GM12801 (cell line): ENCODE data around the gene METTL25.

Experiments
- CTCF ChIP-seq: IDR thresholded peaks from one replicate; pipeline ENCODE4 v1.5.1; 2011; ENCODE audit warnings: control low read depth; ENCODE audit not compliant: insufficient read length; ENCODE audit errors: extremely low read depth

The METTL25 gene

DNA sequence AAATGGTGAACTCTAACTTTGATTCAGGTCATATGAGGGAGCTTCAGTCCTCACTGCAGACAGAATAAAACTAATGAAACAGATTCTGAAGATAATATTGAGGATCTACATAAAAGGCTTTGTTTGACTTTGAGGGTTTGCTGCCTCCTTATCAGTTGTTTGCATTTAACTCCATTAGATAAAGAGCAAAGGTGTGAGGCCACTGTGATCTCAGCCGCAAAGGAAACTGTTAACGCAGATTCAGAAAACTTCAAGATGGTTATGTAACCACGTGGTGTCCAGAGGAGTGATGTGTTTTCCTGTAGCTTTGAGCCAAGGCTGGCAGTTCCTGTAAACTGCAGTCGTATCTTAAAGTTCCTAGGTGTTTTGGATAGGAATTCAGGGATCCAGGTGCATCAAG lies 67.8 kb downstream of the METTL25 start:
- TF ChIP-seq CTCF: no peak

DNA sequence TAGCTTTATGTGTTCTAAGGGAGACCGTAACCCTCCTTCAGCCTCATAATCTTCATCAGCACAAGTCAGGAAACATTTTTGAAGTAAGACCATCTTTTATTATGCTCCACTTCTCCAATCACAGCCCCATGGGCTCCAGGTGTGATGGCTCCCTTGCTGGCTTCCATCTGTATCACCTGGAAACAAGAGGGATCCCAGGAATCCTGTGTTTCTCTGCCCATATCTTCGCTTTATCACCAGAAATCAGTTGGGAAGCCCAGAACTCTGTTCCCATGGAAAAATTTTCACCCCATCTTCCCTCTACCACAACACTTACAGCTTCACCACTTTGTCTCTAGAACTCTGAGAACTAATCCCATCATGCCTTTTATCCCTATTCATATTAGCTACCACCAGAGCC lies 68.3 kb downstream of the METTL25 start:
- no peak for TF ChIP-seq CTCF

DNA sequence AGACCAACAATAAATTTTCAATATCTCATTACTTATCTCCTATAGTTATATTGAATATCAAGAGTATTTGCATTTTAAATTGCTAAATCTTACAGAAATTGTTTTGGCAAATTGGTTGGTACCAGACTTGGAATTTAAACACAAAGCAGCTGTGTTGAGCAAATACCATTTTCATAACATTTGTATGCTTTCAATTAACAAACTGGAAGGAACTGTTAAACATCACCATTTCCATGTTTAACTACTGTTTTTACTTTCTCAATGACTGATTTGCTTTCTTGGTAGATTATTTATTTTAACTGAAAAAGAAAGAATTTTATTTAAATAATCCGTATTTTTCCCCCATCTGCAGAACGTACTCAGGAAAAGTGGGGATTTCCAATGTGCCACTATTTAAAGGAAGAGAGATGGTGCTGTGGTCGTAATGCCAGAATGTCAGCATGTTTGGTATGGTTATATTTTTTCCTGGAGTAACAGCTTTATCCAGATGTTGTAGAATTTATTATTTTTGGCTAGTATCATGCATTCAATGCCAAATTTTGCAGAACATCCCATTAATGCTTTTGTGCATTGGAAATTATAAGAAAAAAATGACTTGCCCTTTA lies 72.3 kb downstream of the METTL25 start:
- TF ChIP-seq CTCF: no peak

DNA sequence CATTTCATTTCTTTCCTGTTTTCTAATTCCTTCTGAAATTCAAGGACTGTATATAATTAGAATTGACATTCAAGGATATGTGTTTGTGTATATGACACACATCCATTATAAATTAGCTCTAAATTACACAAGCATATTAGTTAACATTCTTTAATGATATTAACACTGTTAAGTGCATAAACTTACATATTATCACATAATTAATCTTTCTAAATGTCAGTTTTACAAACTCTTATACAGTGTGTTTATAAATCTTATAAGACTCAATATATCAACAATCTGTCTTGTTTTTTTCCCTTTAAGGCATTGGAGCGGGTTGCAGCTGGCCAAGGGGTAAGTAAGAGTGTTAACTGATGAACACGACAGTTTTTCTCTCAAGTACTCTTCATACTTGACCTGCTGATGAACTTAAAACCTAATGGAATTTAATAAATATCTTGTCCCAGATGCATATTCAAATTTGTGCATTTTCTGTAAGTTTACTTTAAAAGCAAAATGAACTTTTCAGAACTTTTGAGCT lies 76.1 kb downstream of the METTL25 start:
- no peak for TF ChIP-seq CTCF

GRCh38 chr12:82436354-82436753 lies 78.0 kb downstream of the METTL25 start:
- no peak for TF ChIP-seq CTCF

- TF ChIP-seq CTCF: no peak
These were observed 79.4 kb downstream of the METTL25 start for GRCh38 chr12:82437744-82438143.

DNA sequence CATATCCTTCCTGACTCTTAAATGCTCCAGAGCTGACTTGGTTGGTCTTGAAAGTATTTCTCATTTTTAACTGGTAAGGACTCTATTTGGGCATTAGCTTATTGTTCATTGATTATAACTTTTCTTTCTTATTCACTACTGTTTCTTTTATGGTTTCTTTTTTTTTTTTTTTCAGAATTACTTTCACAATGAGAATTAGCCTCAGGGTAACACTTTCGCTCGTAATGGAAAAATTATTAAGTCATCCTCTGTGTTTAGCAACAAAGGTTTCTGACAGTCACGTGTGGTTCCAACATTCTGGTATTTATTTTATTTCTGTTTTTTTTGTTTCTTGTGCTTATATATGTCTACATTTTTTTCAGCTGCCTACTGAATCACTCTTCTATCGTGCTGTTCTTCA lies 80.0 kb downstream of the METTL25 start:
- no peak for TF ChIP-seq CTCF
